GM18517 (cell line): ENCODE measurements around the gene CREM.
"Not testable (repeated sequence)": the region's sequence is repeated elsewhere in the genome, so short reads cannot be mapped to it uniquely, and the experiment has no call there.

Experiments
- ATAC-seq: cut with Tn5 transposase; IDR thresholded peaks from one replicate; pipeline ENCODE4 v1.9.1; 2021; ENCODE audit warnings: mild to moderate bottlenecking, moderate library complexity; ENCODE audit not compliant: unreplicated experiment

CREM gene

DNA sequence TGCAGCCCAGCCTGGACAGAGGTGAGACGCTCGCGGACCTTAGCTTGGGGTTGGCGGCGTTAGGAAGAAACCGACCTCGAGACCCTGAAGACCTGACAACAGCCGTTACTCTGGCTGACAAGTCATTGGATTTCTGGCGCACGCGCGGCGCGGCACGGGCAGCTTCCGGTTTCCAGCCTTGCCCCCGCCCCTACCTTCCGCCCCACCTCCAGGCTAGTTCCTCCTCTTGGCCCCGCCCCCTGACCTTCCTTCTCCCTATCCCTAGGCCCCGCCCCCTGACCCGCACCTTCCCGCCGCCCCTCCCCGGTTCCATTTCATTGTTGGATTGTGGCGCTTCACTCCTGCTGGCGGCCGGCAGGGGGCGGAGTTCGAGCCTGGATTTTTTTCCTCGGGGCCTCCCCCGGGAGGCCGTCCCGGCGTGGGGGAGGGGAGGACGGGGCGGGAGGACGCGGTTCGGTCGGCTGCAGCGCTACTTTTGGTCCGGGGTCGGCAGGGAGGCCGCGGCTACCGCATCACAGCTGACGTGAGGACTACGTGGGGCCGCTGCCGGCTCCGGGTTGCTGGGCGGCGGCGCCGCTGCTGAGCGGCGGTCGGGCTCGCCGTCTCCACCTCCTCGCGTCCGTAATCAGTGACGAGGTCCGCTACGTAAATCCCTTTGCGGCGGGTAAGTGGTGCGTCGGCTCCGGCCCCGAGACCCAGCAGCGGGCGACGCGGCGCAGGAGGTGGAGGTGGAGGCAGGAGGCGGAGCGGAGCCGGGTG, at the start of gene CREM:
CREM (plus strand) TSS at position 317 of the 759 bp plus-strand sequence. CDS start 10,990 bp downstream, outside the sequence.
- peak; percentile 78 for ATAC-seq

DNA sequence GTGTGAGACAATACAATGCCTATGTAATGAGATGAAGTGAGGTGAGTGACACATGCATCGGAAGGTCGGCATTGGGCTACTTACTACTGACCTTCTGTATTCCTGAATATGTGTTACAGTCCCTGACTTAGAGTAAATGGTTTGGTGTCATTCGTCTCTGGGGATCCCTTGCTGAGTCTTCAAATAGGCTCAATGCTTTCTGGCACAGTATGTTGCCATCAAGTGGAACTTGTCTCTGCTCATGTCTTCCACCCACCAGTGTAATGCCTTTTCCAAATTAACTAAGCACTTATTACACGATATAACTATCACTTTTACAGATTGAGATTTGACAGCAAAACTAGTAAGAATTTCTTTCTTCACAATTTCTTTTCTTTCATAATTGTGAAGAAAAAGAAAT, 47.4 kb upstream of the CREM start:
- ATAC-seq, result no peak

DNA sequence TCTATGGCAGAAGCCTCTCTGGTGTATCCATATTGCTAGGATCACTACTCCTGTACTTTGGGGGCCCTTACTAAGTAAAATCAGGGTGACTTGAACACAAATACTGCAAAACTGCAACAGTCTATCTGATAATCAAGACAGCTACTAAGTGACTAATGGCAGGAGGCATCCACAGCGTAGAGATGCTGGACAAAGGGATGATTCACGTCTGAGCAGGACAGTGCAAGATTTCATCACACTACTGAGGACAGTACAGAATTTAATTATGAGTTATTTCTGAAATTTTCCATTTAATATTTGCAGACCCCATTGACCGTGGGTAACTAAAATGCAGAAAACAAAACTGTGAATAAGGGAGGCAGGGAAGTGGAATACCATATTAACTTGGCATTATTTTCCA, 46.9 kb upstream of the CREM start:
- no peak for ATAC-seq

DNA sequence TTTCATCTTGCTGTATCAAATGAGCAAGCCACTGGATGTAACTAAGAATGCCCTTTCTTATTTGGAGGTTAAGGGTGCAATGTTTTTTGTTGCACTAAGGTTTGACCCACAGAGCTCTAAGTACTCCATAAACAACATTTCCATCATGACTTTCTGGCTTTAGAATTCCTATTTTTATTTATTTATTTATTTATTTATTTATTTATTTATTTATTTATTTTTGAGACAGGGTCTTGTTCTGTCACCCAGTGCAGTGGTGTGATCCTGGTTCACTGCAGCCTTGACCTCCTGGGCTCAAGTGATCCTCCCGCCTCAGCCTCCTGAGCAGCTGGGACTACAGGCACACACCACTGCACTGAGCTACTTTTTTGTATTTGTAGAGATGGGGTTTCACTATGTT, 46.4 kb upstream of the CREM start:
- not testable (repeated sequence) for ATAC-seq

DNA sequence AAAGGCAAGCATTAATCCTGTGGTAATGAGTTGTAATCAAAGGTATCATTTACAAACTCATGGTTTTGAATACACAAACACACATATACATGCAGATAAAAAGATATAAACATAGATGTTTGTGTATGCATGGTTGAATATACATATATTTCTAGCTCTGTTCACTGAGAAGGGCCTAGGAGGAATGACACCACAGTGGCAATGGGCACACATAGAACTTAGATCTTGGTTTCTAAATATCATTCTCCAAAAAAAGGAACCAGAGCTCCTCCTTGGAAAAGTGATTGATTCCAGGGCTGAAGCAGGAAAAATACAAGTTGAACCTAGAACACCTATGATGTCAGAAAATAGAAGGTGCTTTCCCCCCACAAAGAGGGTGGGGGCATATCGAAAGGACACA, 43.4 kb upstream of the CREM start:
- no peak for ATAC-seq

DNA sequence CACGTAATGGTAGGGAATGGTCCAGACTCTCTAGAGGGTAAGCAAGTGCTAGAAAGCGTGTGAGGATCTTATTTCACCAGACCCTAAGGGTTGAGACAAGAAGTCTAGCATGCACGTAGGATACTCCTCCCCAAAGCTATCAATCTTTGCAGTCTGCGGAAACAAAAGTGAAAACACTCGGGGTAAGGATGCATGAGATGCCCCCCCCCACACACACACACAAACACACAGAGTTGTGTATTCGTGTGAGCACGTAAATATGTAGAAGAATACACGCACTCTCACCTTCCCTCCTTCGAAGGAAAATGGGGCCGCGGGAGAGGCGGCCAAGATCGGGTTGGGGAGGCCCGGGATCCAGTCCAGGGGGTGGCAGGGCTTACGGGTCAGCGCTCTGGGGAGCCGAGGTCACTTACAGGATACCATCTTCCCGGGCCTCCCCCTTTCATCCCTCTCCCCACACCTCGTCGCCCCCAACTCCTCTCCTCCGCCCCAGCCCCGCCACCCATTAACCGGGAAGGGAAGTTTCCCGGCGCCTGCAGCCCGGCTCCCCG, 37.0 kb upstream of the CREM start:
- peak; percentile 34 for ATAC-seq

DNA sequence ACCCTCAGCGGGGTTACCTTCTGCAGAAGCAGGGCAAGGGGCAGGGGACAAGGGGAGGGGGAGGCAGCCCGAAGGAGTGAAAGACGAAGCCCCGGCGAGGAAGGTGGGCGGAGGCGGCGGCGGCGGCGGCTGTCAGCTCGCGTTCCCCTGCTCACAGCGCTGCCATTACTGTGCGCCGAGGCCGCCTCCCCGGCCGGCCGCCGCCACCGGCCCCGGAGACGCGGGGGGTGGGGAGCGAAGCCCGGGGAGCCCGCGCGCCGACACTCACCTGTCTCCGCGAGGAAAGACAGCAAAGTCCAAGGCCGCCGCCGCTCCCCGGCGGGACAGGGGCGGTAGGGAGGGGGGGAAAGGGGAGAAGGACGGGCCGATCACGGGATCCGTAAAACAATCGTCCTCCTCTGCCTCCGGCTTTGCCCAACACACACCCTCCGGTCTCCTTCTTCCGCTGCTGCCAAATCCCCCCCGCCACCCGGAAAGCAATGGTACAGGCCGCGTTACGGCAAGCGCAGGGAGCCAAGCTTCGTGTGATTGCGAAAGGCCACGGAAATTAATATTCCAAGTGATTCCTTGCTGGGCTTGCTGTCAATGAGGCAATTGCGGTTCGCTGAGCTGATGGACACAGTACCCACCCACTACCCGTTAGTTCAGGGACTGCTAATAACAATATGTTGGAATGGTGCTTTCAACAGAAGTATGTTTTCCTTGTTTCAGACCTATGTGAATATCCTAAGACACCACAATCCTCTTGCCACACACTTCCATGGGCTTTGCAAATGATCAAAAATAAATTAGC, 36.3 kb upstream of the CREM start, which contains the start of gene CUL2:
CUL2 (minus strand) TSS at position 180 of the 793 bp plus-strand sequence. CDS start 19,024 bp downstream, outside the sequence.
- peak; percentile 79 for ATAC-seq

DNA sequence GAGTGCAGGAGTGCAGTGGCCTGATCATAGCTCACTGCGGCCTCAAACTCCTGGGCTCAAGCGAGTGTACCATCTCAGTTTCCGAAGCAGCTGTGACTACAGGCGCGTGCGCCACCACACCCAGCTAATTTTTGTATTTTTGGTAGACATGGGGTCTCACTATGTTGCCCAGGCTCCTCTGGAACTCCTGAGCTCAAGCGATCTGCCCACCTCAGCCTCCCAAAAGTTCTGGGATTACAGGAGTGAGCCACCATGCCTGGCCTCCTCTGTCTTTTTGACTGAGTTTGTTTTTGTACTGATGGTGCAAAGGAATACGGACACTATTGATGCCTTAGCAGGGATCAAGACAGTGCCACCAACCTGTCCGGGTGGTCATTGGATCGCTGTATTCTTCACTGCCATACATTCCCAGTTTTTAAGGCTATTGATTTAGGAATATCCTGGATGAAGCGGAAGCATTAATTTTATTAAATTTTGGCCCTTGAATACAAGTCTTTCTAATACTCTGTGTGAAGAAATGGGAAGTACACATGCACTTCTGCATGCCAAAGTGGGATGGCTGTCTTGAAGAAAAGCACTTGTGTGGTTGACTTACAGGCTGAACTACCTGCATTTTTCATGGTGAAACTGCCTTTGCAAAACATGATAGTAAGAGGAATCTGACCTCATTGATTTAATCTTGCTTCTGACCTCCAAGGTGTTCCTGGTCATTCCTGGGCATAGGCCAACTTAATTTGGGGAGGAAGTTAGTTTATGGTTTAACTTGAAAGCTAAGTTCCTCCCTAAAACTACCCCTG, 34.5 kb upstream of the CREM start:
- no peak for ATAC-seq

DNA sequence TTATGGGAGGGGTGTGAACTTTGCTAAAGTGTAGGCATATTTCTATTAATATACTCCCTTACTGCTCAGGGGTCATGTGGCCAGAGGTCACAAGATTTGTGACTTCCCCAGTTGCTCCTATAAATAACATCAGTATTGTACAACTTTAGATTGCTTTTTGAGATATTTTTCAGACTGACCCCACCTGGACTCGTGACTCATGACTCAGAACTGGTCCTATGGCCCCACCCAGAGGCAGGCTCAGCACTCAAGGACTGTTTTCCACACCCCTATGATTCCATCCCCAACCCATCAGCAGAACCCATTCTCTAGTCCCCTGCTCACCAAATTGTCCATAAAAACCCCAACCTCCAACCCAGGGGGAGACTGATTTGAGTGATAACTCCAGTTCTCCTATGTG, 33.8 kb upstream of the CREM start:
- no peak for ATAC-seq

DNA sequence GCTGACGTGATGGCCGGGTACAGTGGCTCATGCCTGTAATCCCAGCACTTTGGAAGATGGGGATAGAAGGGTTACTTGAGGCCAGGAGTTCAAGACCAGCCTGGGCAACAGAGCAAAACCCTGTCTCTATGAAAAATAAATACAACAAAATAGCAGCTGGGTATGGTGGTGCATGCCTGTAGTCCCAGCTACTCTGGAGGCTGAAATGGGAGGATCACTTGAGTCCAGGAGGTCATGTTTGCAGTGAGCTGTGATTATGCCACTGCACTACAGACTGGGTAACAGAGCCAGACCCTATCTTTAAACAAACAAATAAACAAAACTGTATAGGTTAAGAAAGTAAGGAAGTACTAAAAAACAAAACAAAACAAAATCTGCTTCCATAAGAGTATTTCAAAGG, 30.3 kb upstream of the CREM start:
- ATAC-seq, result no peak

DNA sequence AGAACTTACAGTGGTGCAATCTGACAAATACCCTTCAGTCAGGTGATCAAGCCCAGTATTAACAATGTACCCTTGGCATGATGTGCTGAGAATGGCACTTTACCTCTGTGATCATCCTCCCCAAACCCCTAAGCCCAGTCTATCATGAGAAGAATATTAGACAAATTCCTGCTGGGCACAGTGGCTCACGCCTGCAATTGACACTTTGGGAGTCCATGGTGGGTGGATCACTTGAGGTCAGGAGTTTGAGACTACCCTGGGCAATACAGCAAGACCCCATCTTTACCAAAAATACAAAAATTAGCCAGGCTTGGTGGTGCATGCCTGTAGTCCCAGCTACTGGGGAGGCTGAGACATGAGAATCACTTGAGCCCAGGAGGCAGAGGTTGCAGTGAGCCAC, 29.1 kb upstream of the CREM start:
- no peak for ATAC-seq

DNA sequence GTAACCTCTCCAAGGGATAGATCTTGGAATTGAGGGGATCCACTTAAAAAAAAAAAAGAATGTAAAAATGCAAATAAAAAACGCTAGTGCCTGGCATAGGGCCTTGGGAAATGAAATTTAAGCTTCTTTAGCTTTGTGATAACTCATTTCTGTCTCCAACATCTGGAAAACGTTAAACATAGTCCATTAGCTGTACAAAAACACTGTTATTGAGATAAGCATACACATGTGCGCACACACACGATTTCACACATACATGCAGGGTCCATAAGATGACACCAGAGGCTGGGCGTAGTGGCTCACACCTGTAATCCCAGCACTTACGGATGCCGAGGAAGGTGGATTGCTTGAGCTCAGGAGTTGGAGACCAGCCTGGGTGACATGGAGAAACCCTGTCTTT, 22.8 kb upstream of the CREM start:
- ATAC-seq, result no peak

DNA sequence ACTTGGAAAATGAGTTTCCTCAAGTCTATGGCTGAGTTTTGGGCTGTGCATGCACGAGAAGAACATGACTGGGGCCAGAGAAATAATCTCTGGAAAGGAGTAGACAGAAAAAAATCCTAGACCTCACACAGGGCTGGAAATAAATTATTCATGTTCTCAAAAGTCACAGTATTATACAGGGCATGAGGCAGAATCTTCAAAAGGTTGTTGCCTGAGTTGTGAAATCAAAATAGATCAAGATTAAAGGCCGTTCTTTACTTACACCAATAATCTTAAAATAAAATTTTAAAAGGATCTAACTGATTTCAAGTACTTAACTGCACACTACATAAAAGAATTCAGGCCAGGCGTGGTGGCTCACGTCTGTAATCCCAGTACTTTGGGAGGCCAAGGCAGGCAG, 14.1 kb upstream of the CREM start:
- no peak for ATAC-seq

DNA sequence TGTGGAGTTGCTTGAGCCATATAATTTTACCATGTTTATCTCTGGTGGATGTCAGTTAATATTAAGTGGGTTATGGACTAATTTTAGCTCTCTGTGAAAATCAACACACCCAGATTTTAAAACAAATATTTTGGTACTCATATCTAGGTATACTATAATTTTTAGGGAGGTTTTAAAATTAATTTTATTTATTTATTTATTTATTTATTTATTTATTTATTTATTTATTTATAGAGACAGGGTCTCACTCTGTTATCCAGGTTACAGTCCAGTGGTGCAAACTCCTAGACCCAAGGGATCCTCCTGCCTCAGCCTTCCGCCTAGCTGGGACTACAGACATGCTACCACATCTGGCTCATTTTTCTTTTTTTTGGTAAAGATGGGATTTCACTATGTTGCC, 7.3 kb upstream of the CREM start:
- ATAC-seq, result no peak

DNA sequence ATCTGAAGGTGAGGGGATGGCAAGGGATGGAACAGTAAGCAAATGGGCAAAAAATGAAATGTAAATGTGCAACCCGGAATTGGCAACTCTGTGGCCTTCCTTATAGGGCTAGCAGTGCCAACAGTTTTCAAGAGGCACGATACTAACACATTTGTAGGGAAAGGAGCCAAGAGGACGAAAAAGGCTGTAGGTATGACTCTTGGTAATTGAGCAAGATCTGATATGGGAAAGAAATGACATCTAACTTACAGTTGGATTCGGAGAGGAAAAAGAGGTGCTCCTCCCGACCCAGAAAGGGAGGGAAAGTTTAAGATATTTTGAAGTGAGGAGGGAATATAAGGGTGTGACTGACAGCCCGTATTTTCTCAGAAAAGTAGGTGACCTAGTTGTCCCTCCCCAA, 2.1 kb upstream of the CREM start:
- no peak for ATAC-seq

DNA sequence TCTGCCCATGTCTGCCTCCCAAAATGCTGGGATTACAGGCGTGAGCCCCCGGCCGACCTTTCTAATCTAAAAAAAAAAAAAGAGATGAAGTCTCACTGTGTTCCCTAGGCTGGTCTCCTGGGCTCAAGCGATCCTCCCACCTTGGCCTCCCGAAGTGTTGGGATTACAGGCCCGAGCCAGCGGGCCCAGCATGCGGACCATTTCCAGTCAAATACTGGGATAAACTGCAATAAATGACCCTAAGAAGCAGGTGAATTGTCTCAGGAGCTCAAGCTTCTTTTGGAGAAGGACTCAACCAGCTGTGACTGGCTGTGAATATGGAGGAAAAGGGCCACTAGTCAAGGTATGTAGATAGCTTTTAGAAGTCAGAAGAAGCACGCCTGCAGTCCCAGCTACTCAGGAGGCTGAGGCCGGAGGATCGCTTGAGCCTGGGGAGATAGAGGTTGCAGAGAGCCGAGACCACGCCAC, 550 bp upstream of the CREM start:
- no peak for ATAC-seq

DNA sequence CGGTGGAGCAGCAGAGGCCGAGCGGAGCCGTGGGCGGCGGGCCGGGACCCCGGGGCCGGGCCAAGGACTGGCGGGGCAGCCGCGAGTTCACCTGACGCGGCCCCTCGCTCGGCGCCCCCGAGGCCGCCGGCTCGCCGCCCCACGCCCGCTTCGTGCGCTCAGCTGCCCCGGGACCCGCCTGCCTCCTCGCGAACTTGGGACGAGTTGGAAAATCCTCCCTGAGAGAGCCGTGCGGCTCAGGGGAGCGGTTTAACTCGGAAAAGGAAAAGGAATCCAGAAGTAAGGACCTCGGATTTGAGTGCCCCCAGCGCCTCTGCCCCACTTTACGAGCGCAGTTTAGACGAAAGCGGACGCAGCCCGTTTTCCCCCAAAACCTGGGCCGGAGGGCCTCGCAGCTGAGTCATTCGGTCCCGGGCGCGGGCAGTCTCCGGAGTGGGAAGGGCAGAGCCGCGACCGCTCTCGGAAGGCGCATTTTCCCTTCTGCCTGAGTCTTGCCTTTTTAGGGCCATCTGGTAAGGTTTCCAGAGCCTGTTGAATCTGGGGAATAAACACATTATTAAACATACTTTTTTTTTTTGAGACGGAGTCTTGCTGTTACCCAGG, 744 bp downstream of the CREM start:
- no peak for ATAC-seq

DNA sequence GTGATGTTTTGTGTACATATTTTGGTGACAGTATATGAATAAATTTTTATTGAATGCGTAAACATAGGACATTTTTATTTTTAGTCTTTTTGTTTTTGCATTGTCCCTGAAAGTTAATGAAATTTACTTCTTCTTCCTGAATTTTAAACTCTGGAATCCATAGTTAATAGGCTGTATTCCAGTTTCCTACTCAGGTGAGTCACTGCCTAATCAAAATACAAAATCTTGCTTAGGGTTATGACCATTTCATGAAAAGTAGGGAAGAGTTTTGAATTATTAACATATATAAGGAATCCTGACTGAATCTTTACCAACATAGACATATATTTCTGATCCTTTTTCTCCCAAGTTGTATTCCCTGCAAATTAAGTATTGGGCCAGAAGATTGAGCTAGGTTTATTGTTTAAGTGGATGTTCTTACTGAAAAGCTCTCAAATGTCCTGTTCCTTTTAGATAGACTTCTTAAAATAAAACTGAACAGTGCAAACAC, 2.6 kb downstream of the CREM start:
- ATAC-seq, result no peak

DNA sequence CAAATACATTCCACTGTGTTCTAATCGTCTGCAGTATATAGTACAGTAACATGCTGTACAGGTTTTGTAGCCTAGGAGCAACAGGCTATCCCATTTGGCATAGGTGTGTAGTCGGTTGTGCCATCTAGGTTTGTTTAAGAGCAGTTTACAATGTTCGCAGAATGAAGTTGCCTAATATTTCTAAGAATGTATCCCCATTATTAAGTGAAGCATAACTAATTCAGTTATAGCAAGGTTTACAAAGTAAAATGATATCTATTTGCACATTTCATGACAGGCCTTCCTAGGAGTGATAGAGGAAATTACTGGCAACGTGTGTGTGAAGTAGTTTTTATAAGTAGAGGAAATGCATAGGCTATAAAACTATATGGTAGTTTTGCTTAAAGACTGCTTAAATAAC, 4.0 kb downstream of the CREM start:
- ATAC-seq, result no peak

DNA sequence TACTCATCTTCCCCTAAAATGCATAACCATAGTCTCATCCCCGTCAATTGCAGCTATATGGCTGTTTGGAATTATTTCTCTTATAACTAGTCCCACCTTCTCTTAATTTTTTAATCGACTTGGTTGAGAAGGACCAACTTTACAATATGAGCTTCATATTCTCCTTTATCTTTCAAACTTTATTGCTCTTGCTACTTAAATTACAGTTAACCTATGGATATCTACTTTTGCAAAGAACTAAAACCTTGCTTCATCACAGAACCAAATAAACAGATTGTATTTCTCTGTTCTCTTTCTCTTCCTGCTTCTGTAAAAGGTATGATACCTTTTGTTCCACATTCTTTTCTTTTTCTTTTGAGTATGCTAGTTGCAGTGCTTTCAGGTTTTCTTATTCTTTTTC, 6.1 kb downstream of the CREM start:
- no peak for ATAC-seq
